LNCaP clone FGC (cell line): ENCODE data around the gene KANK4.

Source experiments
- DNase-seq: peaks from one replicate; pipeline ENCODE4 v3.0.0-alpha.2; 2011; ENCODE audit warnings: low read depth
- H3K4me3 ChIP-seq: 2 replicates; pipeline ENCODE4 v1.5.1; 2011; ENCODE audit warnings: mild to moderate bottlenecking, low read depth, low read length, control low read depth
- CTCF ChIP-seq: IDR thresholded peaks from 2 replicates; pipeline ENCODE4 v1.5.1; 2012; ENCODE audit warnings: mild to moderate bottlenecking; ENCODE audit not compliant: control insufficient read depth, insufficient read depth; ENCODE audit errors: extremely low read depth

The KANK4 gene

GRCh38 chr1:62307895-62308492, 11.2 kb downstream of the KANK4 start:
- DNase-seq = no peak
- TF ChIP-seq CTCF = no peak
- no peak overlapping the region for H3K4me3 ChIP-seq

DNA sequence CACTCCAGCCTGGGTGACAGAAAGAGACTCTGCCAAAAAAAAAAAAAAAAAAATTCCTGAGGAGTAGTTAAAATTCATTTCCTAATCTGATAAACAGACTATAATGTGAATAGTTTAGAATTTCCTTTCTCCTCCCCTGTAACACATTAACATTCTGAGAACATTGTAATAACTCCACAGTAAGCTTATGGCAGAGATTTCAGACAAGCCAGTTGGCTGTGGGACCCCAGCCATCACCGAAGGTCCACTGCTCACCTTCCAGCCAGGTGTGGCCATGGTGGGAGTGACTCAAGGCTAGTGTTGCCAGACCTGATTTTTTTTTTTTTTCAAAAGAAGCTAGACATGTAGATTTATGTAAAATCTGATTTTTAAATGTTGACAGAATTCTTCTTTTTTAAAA, 11.8 kb downstream of the KANK4 start:
- no peak overlapping the region for H3K4me3 ChIP-seq
- TF ChIP-seq CTCF = no peak
- no peak for DNase-seq

DNA sequence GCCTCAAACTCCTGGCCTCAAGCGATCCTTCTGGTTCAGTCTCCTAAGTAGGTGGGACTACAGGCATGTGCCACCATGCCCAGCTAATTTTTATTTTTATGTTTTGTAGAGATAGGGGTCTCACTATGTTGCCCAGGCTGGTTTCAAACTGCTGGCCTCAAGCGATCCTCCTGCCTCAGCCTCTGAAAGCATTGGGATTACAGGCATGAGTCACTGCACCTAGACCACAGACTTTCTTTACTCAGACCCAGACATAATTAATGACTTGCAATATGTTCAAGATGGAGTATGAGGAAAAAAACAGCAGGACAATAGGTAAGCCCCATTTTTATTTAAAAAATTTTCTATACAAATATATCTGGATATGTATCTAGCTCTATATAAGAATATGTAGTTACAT, 13.2 kb downstream of the KANK4 start:
- H3K4me3 ChIP-seq = no peak overlapping the region
- TF ChIP-seq CTCF = no peak
- DNase-seq = no peak

DNA sequence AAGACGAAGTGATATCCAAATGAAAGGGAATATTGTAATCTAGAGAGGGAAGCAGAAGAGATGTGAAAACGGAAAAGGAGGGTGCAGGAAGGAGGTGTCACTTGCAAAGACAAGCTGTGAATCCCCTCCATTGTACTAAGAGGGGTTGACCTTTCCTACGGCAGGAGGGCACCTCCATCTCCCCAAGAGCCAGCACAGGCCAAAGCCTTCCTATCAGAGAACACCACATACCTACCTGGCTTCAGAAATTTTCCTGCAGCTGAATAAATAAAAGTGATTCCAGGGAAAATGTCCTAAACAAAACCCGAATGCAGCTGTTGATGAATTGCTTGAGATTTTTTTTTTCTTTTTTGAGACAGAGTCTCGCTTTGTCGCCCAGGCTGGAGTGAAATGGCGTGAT, 14.3 kb downstream of the KANK4 start:
- TF ChIP-seq CTCF = no peak
- no peak overlapping the region for H3K4me3 ChIP-seq
- no peak for DNase-seq

DNA sequence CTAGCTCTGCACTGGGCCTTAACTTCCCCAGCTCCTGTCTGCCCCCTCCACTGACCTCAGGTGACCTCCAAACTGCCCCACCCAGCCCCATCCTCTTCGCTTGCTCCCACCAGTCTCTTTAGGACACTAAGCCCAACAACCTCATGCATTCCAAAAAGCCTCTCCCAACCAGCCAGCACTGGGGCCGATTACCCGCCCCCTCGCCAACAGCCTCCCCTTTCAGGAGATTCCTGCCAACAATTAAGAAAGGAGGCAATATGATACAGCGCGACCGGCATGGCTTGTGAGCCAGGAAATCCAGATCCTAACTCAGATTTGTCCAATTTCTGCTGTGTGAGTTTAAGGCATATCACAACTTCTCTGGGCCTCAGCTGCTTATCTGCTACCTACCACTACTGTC, 14.7 kb downstream of the KANK4 start:
- no peak for TF ChIP-seq CTCF
- no peak overlapping the region for H3K4me3 ChIP-seq
- no peak for DNase-seq

GRCh38 chr1:62301726-62302390, 17.4 kb downstream of the KANK4 start:
- no peak for TF ChIP-seq CTCF
- no peak for DNase-seq

More at GRCh38 chr1:62301726-62302390, 17.4 kb downstream of the KANK4 start:
- no peak overlapping the region for H3K4me3 ChIP-seq
